A172 (cell line): Measurements from ENCODE around the gene CEP41. TPM values are rescaled to one million over a fixed set of nuclear protein-coding genes. Genes with fewer than 3 reads are reported as not detected.
"Not testable (repeated sequence)": the region's sequence is repeated elsewhere in the genome, so short reads cannot be mapped to it uniquely, and the experiment has no call there.

ENCODE experiments used
- DNase-seq: peaks from one replicate; pipeline ENCODE4 v3.0.0-alpha.2; 2015; ENCODE audit warnings: low spot score
- total RNA-seq: library from RNA; depleted of rRNA; stranded (reverse); fragments of >200 nt; shearing (Covaris generic); gene quantifications from 2 replicates; pipeline ENCODE4 v1.2.3, GENCODE V29; 2014

Gene CEP41
- total RNA-seq, 1 experiment from 2014 or later, result 21.3 TPM

GRCh38 chr7:130387628-130388403 is 53.0 kb downstream of the CEP41 start:
- DNase-seq, result peak; percentile 27

GRCh38 chr7:130387306-130387627 is 53.5 kb downstream of the CEP41 start:
- no peak for DNase-seq

- DNase-seq, result no peak
Observed at GRCh38 chr7:130386876-130387275, 53.9 kb downstream of the CEP41 start.

- no peak for DNase-seq
Observed at GRCh38 chr7:130385600-130386066, 55.2 kb downstream of the CEP41 start.

- no peak for DNase-seq
Observed at GRCh38 chr7:130384841-130385599, 55.8 kb downstream of the CEP41 start.

- DNase-seq, result no peak
Observed at GRCh38 chr7:130384371-130384801, 56.4 kb downstream of the CEP41 start.

GRCh38 chr7:130383187-130383980 is 57.4 kb downstream of the CEP41 start:
- no peak for DNase-seq

GRCh38 chr7:130381468-130382312 is 59.1 kb downstream of the CEP41 start:
- no peak for DNase-seq

GRCh38 chr7:130380861-130381455 is 59.9 kb downstream of the CEP41 start:
- no peak for DNase-seq

GRCh38 chr7:130379921-130380860 is 60.6 kb downstream of the CEP41 start, which contains the start of gene CPA1:
Gene CPA1, plus strand, starts transcription at chr7:130380494. Its CDS starts 27 bp downstream, at chr7:130380521.
- DNase-seq, result peak; percentile 54

- DNase-seq, result no peak
Observed at GRCh38 chr7:130379532-130379920, 61.3 kb downstream of the CEP41 start.

GRCh38 chr7:130379019-130379418 is 61.8 kb downstream of the CEP41 start:
- no peak for DNase-seq

GRCh38 chr7:130377178-130377577 is 63.6 kb downstream of the CEP41 start:
- DNase-seq, result no peak

- DNase-seq, result not testable (repeated sequence)
Observed at GRCh38 chr7:130376461-130376860, 64.4 kb downstream of the CEP41 start.

GRCh38 chr7:130374507-130374906 is 66.3 kb downstream of the CEP41 start:
- no peak for DNase-seq

GRCh38 chr7:130372402-130373165 is 68.2 kb downstream of the CEP41 start:
- DNase-seq, result no peak

GRCh38 chr7:130371046-130371445 is 69.8 kb downstream of the CEP41 start:
- DNase-seq, result no peak

GRCh38 chr7:130369831-130370550 is 70.8 kb downstream of the CEP41 start:
- no peak for DNase-seq
